PC-3 (cell line): ENCODE measurements around the gene STAC2.

Source experiments
- EZH2 ChIP-seq: fragments of 300-600 bp; sonication (generic); IDR thresholded peaks from one replicate; pipeline ENCODE4 v1.6.1; 2017; ENCODE audit warnings: antibody characterized with exemption, mild to moderate bottlenecking, low read length; ENCODE audit not compliant: unreplicated experiment
- EZH2phosphoT487 ChIP-seq: fragments of 300-600 bp; sonication (generic); IDR thresholded peaks from 2 replicates; pipeline ENCODE4 v1.6.1; 2018; ENCODE audit warnings: mild to moderate bottlenecking, antibody characterized with exemption, low read length, borderline replicate concordance
- TF ChIP-seq, protein P1 (sequence below): fragments of 300-600 bp; sonication (generic); conservative IDR thresholded peaks from 2 replicates; pipeline ENCODE4 v1.5.1; 2017; ENCODE audit warnings: antibody characterized with exemption, low read depth, mild to moderate bottlenecking, low read length

DNA sequence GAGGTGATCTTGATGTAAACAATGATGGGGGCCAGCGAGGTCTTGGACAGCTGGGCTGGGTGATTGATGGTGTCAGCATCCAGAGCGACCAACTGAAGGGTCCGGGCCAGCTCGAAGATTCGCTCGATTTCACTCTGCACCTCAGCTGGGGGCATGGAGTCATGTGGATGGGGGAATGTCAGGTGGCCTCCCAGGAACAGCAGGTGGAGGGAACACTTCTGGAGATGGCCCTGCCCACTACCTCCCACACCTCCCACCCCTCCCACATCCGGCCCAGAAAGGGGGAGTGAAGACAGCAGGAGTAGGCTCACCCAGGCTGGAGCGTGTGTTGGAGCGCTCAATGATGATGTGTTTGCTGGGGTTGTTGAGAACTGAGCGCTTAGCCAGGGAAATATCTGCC lies 42.0 kb downstream of the STAC2 start:
- TF ChIP-seq EZH2phosphoT487 (no peak), EZH2 (no peak)
- TF ChIP-seq, protein P1, sequence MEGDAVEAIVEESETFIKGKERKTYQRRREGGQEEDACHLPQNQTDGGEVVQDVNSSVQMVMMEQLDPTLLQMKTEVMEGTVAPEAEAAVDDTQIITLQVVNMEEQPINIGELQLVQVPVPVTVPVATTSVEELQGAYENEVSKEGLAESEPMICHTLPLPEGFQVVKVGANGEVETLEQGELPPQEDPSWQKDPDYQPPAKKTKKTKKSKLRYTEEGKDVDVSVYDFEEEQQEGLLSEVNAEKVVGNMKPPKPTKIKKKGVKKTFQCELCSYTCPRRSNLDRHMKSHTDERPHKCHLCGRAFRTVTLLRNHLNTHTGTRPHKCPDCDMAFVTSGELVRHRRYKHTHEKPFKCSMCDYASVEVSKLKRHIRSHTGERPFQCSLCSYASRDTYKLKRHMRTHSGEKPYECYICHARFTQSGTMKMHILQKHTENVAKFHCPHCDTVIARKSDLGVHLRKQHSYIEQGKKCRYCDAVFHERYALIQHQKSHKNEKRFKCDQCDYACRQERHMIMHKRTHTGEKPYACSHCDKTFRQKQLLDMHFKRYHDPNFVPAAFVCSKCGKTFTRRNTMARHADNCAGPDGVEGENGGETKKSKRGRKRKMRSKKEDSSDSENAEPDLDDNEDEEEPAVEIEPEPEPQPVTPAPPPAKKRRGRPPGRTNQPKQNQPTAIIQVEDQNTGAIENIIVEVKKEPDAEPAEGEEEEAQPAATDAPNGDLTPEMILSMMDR: no peak
